Measurements from ENCODE around the gene SLC25A25.

DNA sequence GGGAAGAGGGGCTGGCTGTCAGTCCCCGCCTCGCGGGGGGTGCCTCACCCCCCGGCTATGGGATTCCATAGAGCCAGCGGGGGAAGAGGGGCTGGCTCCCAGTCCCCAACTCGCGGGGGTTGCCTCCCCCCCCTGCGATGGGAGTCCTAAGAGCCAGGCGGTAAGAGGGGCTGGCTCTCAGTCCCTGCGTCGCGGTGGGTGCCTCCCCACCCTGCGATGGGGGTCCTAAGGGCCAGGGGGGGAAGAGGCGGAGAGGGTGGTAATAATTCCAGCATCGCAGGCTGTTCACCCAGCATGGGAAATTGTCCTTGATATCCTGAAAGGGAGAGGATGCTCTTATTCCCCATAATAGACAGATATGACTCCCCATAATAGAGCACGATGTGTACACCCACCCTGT is 71.6 kb downstream of the SLC25A25 start:
- TF ChIP-seq POLR2AphosphoS5 (IDR thresholded peaks at IDR 0.05) (no peak), CTCF (IDR thresholded peaks at IDR 0.05 in 8 of 11, conservative IDR thresholded peaks at IDR 0.05 in 3 of 11) (no peak)
